ENCODE measurements around the gene MCTP1. TPM values are rescaled to one million over a fixed set of nuclear protein-coding genes. Genes with fewer than 3 reads are reported as not detected.

Gene MCTP1
- total RNA-seq, 1 experiment from 2014 or later: 25.8 TPM

GRCh38 chr5:95152131-95152530, 132.8 kb downstream of the MCTP1 start:
- no peak for DNase-seq (ENCODE audit: low spot score)
- intact Hi-C loops (cut with micrococcal nuclease; ENCODE audit: unreplicated experiment): no loop called here
- no peaks in the 10 kb centered on the region for H3K36me3 ChIP-seq (ENCODE audit: insufficient read depth, low read length, poor library complexity, severe bottlenecking)
- no peak overlapping the region for H3K4me3 ChIP-seq (ENCODE audit: low read depth, low read length, poor library complexity, severe bottlenecking)
- ChIA-PET CTCF (no interaction called here), POLR2A (ENCODE audit: low non-redundant PET) (no interaction called here)
- H3K4me1 ChIP-seq (ENCODE audit: insufficient read depth, low read length, poor library complexity, severe bottlenecking): peaks cover 13% of the 10 kb centered on the region
- H3K9me3 ChIP-seq (ENCODE audit: low read depth, low read length, poor library complexity, severe bottlenecking): no peaks in the 10 kb centered on the region
- no peaks in the 10 kb centered on the region for H3K27me3 ChIP-seq (replicated peaks; ENCODE audit: insufficient read depth, low read depth, low read length, poor library complexity)
- TF ChIP-seq, protein P1, sequence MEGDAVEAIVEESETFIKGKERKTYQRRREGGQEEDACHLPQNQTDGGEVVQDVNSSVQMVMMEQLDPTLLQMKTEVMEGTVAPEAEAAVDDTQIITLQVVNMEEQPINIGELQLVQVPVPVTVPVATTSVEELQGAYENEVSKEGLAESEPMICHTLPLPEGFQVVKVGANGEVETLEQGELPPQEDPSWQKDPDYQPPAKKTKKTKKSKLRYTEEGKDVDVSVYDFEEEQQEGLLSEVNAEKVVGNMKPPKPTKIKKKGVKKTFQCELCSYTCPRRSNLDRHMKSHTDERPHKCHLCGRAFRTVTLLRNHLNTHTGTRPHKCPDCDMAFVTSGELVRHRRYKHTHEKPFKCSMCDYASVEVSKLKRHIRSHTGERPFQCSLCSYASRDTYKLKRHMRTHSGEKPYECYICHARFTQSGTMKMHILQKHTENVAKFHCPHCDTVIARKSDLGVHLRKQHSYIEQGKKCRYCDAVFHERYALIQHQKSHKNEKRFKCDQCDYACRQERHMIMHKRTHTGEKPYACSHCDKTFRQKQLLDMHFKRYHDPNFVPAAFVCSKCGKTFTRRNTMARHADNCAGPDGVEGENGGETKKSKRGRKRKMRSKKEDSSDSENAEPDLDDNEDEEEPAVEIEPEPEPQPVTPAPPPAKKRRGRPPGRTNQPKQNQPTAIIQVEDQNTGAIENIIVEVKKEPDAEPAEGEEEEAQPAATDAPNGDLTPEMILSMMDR (conservative IDR thresholded peaks at IDR 0.05; ENCODE audit: low read depth, low read length): no peak
- TF ChIP-seq EZH2 (IDR thresholded peaks at IDR 0.05; ENCODE audit: borderline replicate concordance, low read depth, low read length, poor library complexity, severe bottlenecking): no peak
- no TSS peak for BruUV-seq (replicated peaks)
- no peak overlapping the region for H3K27ac ChIP-seq (ENCODE audit: low read depth, low read length, poor library complexity, severe bottlenecking)

DNA sequence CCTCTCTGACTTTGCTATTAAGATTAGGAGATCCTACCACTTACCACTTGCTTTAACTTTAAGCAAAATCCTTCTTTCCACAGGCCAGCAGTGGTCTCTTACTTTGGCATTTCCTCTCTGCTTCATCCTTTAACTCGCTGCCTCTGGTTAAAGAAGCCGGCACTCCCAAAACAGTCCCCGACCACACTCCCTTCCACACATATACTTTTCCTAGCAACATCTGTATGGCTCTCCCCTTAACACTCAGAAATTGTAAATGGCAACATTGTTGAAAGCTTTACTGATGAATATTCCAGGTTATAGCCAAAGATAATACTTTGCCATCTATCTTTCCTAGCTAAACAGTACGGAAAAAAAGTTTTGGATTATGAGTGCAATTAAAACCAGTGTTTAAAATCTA, 133.2 kb downstream of the MCTP1 start:
- Histone ChIP-seq H3K9me3 (ENCODE audit: low read depth, low read length, poor library complexity, severe bottlenecking) (no peaks in the 10 kb centered on the region), H3K36me3 (ENCODE audit: insufficient read depth, low read length, poor library complexity, severe bottlenecking) (no peaks in the 10 kb centered on the region), H3K4me1 (ENCODE audit: insufficient read depth, low read length, poor library complexity, severe bottlenecking) (peaks cover 13% of the 10 kb centered on the region), H3K27ac (ENCODE audit: low read depth, low read length, poor library complexity, severe bottlenecking) (no peak overlapping the region), H3K4me3 (ENCODE audit: low read depth, low read length, poor library complexity, severe bottlenecking) (no peak overlapping the region), H3K27me3 (replicated peaks; ENCODE audit: insufficient read depth, low read depth, low read length, poor library complexity) (no peaks in the 10 kb centered on the region)
- ChIA-PET CTCF (no interaction called here), POLR2A (ENCODE audit: low non-redundant PET) (no interaction called here)
- no peak for DNase-seq (ENCODE audit: low spot score)
- TF ChIP-seq EZH2 (IDR thresholded peaks at IDR 0.05; ENCODE audit: borderline replicate concordance, low read depth, low read length, poor library complexity, severe bottlenecking): no peak
- TF ChIP-seq, protein P1 (conservative IDR thresholded peaks at IDR 0.05; ENCODE audit: low read depth, low read length): no peak
- intact Hi-C loops (cut with micrococcal nuclease; ENCODE audit: unreplicated experiment): no loop called here
- BruUV-seq (replicated peaks): no TSS peak

DNA sequence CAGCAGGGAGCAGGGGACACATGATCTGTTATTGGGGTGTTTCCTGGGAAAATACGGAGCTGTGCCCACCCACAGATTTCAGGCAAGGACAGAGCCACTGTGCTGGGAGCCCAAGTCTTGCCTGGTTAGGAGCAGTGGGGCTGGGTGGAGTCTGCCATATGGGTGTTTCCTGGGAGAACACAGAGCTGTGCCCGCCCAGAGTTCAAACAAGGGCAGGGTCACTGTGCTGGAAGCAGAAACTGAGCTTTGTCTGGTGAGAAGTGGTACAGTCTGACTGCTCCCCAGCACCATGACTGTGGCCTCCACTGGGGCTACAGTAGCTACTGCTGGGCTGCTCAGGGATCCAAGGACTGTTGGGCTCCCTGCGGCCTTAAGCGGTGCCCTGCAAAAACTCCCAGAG, 135.5 kb downstream of the MCTP1 start:
- H3K27me3 ChIP-seq (replicated peaks; ENCODE audit: insufficient read depth, low read depth, low read length, poor library complexity): no peaks in the 10 kb centered on the region
- BruUV-seq (replicated peaks): no TSS peak
- peaks cover 13% of the 10 kb centered on the region for H3K4me1 ChIP-seq (ENCODE audit: insufficient read depth, low read length, poor library complexity, severe bottlenecking)
- intact Hi-C loops (cut with micrococcal nuclease; ENCODE audit: unreplicated experiment): no loop called here
- ChIA-PET CTCF (no interaction called here), POLR2A (ENCODE audit: low non-redundant PET) (no interaction called here)
- H3K36me3 ChIP-seq (ENCODE audit: insufficient read depth, low read length, poor library complexity, severe bottlenecking): no peaks in the 10 kb centered on the region
- TF ChIP-seq EZH2 (IDR thresholded peaks at IDR 0.05; ENCODE audit: borderline replicate concordance, low read depth, low read length, poor library complexity, severe bottlenecking): no peak
- TF ChIP-seq, protein P1 (conservative IDR thresholded peaks at IDR 0.05; ENCODE audit: low read depth, low read length): no peak
- no peaks in the 10 kb centered on the region for H3K9me3 ChIP-seq (ENCODE audit: low read depth, low read length, poor library complexity, severe bottlenecking)
- H3K27ac ChIP-seq (ENCODE audit: low read depth, low read length, poor library complexity, severe bottlenecking): no peak overlapping the region
- no peak overlapping the region for H3K4me3 ChIP-seq (ENCODE audit: low read depth, low read length, poor library complexity, severe bottlenecking)
- DNase-seq (ENCODE audit: low spot score): no peak
